Keratinocyte (primary cell): Measurements from ENCODE around the gene DEFB127. TPM values are rescaled to one million over a fixed set of nuclear protein-coding genes. Genes with fewer than 3 reads are reported as not detected.

Experiments used
- DNase-seq: peaks from one replicate; pipeline ENCODE4 v3.0.0-alpha.2; 2011; ENCODE audit warnings: low read depth, missing footprints, low spot score
- FAIRE-seq: peaks from 2 replicates; lab custom pipeline; 2011; peaks lifted over from hg19 to GRCh38; lab: Jason Lieb, UNC
- H2AFZ ChIP-seq: 2 replicates; pipeline ENCODE4 v1.6.0; 2012; ENCODE audit warnings: low read length, control low read depth, inconsistent platforms; ENCODE audit not compliant: control insufficient read depth
- H3K27ac ChIP-seq: 2 replicates; pipeline ENCODE4 v1.5.1; 2011; ENCODE audit warnings: low read length; ENCODE audit not compliant: control insufficient read depth, insufficient read depth
- H3K27me3 ChIP-seq: 3 replicates; pipeline ENCODE4 v1.6.0; 2011; ENCODE audit warnings: low read length; ENCODE audit not compliant: control insufficient read depth, insufficient read depth; ENCODE audit errors: extremely low read depth
- H3K36me3 ChIP-seq, 2 experiments: 2 replicates in 1 of 2; 3 replicates in 1 of 2; pipeline ENCODE4 v1.5.1; 2011; ENCODE audit warnings: low read length in 2 of 2, mild to moderate bottlenecking in 1 of 2; ENCODE audit not compliant: control insufficient read depth in 2 of 2, insufficient read depth in 2 of 2; ENCODE audit errors: extremely low read depth in 1 of 2
- H3K4me1 ChIP-seq: 3 replicates; pipeline ENCODE4 v1.5.1; 2011; ENCODE audit warnings: low read length; ENCODE audit not compliant: control insufficient read depth, insufficient read depth; ENCODE audit errors: extremely low read depth
- H3K4me2 ChIP-seq: 3 replicates; pipeline ENCODE4 v1.6.0; 2011; ENCODE audit warnings: low read depth, low read length; ENCODE audit not compliant: control insufficient read depth, insufficient read depth; ENCODE audit errors: extremely low read depth
- H3K4me3 ChIP-seq, 3 experiments: fragments of 200-600 bp in 1 of 3; sonication (generic) in 1 of 3; 2 replicates in 2 of 3; 3 replicates in 1 of 3; pipeline ENCODE4 v1.5.1; 2011 to 2016; ENCODE audit warnings: low read length in 3 of 3, mild to moderate bottlenecking in 3 of 3, control low read depth in 2 of 3, inconsistent platforms in 1 of 3, low read depth in 1 of 3, mixed read lengths in 1 of 3, mixed run types in 1 of 3, moderate library complexity in 1 of 3; ENCODE audit not compliant: control insufficient read depth in 2 of 3, insufficient read depth in 2 of 3; ENCODE audit errors: extremely low read depth in 1 of 3
- H3K79me2 ChIP-seq: 2 replicates; pipeline ENCODE4 v1.6.0; 2012; ENCODE audit warnings: low read length; ENCODE audit not compliant: control insufficient read depth, insufficient read depth
- H3K9ac ChIP-seq: 3 replicates; pipeline ENCODE4 v1.6.0; 2011; ENCODE audit warnings: low read length; ENCODE audit not compliant: control insufficient read depth, insufficient read depth; ENCODE audit errors: extremely low read depth
- H3K9me1 ChIP-seq: 3 replicates; pipeline ENCODE4 v1.6.0; 2011; ENCODE audit warnings: low read length; ENCODE audit not compliant: control insufficient read depth, insufficient read depth; ENCODE audit errors: extremely low read depth
- H3K9me3 ChIP-seq: 2 replicates; pipeline ENCODE4 v1.5.1; 2012; ENCODE audit warnings: low read depth, low read length; ENCODE audit not compliant: control insufficient read depth
- H4K20me1 ChIP-seq: 3 replicates; pipeline ENCODE4 v1.6.0; 2011; ENCODE audit warnings: low read length; ENCODE audit not compliant: control insufficient read depth, insufficient read depth; ENCODE audit errors: extremely low read depth
- EZH2 ChIP-seq: IDR thresholded peaks from one replicate; pipeline ENCODE4 v1.6.1; 2012; ENCODE audit warnings: inconsistent platforms, mild to moderate bottlenecking, low read length, moderate library complexity
- dilution Hi-C: fragments of 300-500 bp; cut with MboI; formaldehyde crosslinking; loops from one replicate; pipeline ENCODE4 v1.7.0; 2020; ENCODE audit warnings: low sequenced_read_pairs; ENCODE audit not compliant: extremely low pct_ligation_motif_present
- polyA plus RNA-seq, 5 experiments: library from polyadenylated mRNA; depleted of rRNA in 3 of 5; stranded (reverse) in 3 of 5; stranded (forward) in 1 of 5; unstranded in 1 of 5; fragments of >200 nt; gene quantifications; 1 replicate in 1 of 5; 2 replicates in 3 of 5; 3 replicates in 1 of 5; pipeline versions ENCODE4 v1.2.1 to v1.2.3, GENCODE V29; 2011 to 2012; ENCODE audit warnings: missing spikeins in 2 of 5, low read depth in 1 of 5, low replicate concordance in 1 of 5
- TF ChIP-seq, protein P1 (sequence below), 3 experiments: IDR thresholded peaks in 1 of 3; conservative IDR thresholded peaks in 1 of 3; optimal IDR thresholded peaks in 1 of 3; 2 replicates in 2 of 3; 3 replicates in 1 of 3; pipeline versions ENCODE3 to v1.5.1; 2011; ENCODE audit warnings: low read length in 3 of 3, mild to moderate bottlenecking in 3 of 3, moderate library complexity in 2 of 3, control low read depth in 1 of 3, inconsistent platforms in 1 of 3; ENCODE audit not compliant: insufficient read depth in 2 of 3; ENCODE audit errors: extremely low read depth in 1 of 3

DEFB127 gene
- polyA plus RNA-seq, 1 donor (not counting 4 experiments of a cell fraction or from before 2014, with no cell fraction given): not detected

- no peaks in the 10 kb centered on the region for H3K9me1 ChIP-seq
- no peak within 1 kb of the TSS for H3K9ac ChIP-seq
- no peaks in the 10 kb centered on the region for H4K20me1 ChIP-seq
- no peak within 1 kb of the TSS for H3K4me3 ChIP-seq
- H3K4me2 ChIP-seq: no peak within 1 kb of the TSS
- no peak for TF ChIP-seq EZH2
- TF ChIP-seq, protein P1, sequence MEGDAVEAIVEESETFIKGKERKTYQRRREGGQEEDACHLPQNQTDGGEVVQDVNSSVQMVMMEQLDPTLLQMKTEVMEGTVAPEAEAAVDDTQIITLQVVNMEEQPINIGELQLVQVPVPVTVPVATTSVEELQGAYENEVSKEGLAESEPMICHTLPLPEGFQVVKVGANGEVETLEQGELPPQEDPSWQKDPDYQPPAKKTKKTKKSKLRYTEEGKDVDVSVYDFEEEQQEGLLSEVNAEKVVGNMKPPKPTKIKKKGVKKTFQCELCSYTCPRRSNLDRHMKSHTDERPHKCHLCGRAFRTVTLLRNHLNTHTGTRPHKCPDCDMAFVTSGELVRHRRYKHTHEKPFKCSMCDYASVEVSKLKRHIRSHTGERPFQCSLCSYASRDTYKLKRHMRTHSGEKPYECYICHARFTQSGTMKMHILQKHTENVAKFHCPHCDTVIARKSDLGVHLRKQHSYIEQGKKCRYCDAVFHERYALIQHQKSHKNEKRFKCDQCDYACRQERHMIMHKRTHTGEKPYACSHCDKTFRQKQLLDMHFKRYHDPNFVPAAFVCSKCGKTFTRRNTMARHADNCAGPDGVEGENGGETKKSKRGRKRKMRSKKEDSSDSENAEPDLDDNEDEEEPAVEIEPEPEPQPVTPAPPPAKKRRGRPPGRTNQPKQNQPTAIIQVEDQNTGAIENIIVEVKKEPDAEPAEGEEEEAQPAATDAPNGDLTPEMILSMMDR (optimal IDR thresholded peaks at IDR 0.05 in 1 of 3, IDR thresholded peaks at IDR 0.05 in 1 of 3, conservative IDR thresholded peaks at IDR 0.05 in 1 of 3; ENCODE audit: extremely low read depth in 1 of 3, insufficient read depth in 2 of 3, low read length in 3 of 3): no peak
- H3K9me3 ChIP-seq: no peaks in the 10 kb centered on the region
- H3K4me1 ChIP-seq: no peaks in the 10 kb centered on the region
- dilution Hi-C loops: no loop called here
- FAIRE-seq (no peak), DNase-seq (no peak)
- no peak within 1 kb of the TSS for H2AFZ ChIP-seq
- no peaks in the 10 kb centered on the region for H3K36me3 ChIP-seq
- H3K79me2 ChIP-seq: no peaks in the 10 kb centered on the region
- no peak within 1 kb of the TSS for H3K27ac ChIP-seq
- no peaks in the 10 kb centered on the region for H3K27me3 ChIP-seq
These were observed 32.4 kb downstream of the DEFB127 start, which contains the start of gene DEFB128 for GRCh38 chr20:189611-190010. TSS of gene DEFB128 (minus strand) at chr20:189711. CDS start at chr20:189623, 88 bp downstream.

DNA sequence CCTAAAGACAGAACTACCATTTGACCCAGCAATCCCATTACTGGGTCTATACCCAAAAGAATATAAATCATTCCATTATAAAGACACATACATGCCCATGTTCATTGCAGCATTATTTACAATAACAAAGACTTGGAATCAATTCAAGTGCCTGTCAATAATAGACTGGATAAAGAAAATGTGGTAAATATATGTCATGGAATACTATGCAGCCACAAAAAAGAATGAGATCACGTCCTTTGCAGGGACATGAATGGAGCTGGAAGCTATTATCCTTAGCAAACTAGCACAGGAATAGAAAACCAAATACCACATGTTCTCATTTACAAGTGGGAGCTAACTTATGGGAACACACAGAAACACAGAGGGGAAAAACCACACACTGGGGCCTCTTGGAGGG, 41.0 kb downstream of the DEFB127 start:
- Histone ChIP-seq H3K27ac (no peak overlapping the region), H3K4me2 (no peak overlapping the region), H3K9ac (no peak overlapping the region), H3K9me3 (no peaks in the 10 kb centered on the region), H3K4me3 (no peak overlapping the region), H3K4me1 (no peaks in the 10 kb centered on the region), H3K36me3 (no peaks in the 10 kb centered on the region), H2AFZ (no peak overlapping the region), H3K9me1 (no peaks in the 10 kb centered on the region), H3K79me2 (no peaks in the 10 kb centered on the region), H3K27me3 (no peaks in the 10 kb centered on the region), H4K20me1 (no peaks in the 10 kb centered on the region)
- FAIRE-seq (no peak), DNase-seq (no peak)
- no peak for TF ChIP-seq EZH2
- TF ChIP-seq, protein P1 (optimal IDR thresholded peaks at IDR 0.05 in 1 of 3, IDR thresholded peaks at IDR 0.05 in 1 of 3, conservative IDR thresholded peaks at IDR 0.05 in 1 of 3; ENCODE audit: extremely low read depth in 1 of 3, insufficient read depth in 2 of 3, low read length in 3 of 3): no peak
- dilution Hi-C loops: no loop called here
